ENCODE results near the gene DOCK2. TPM values are rescaled to one million over a fixed set of nuclear protein-coding genes. Genes with fewer than 3 reads are reported as not detected.

The DOCK2 gene
- total and polyA plus RNA-seq, 9 of the 15 experiments (the other 6 are each of a cell fraction or from before 2014, with no cell fraction given), result 4.5 to 42.6 (median 20.5) TPM

- ChIA-PET POLR2A (no interaction called here), CTCF (ENCODE audit: low intra/inter-chr PET ratio) (no interaction called here)
- in situ Hi-C loops (cut with MboI) (no loop called here), intact Hi-C loops (cut with micrococcal nuclease) (loop anchor here (10.0 kb wide), 1 partner anchor 179 kb away; the partner anchor contains the start of gene INSYN2B)
- no peak overlapping the region for H3K9ac ChIP-seq (ENCODE audit: insufficient read depth in 1 of 2, low read depth in 2 of 2, low read length in 2 of 2)
- no peak overlapping the region for H3K4me3 ChIP-seq
- ATAC-seq (peak; percentile 16; the same call in 2 of the 3 replicates), FAIRE-seq (peak; percentile 60), DNase-seq (ENCODE audit: extremely low read depth in 1 of 4, low spot score in 3 of 4) (peak; percentile 20 to 47 (median 41))
- H2AFZ ChIP-seq (ENCODE audit: low read depth, low read length), result no peak overlapping the region
- H3K36me3 ChIP-seq (ENCODE audit: control insufficient read depth, insufficient read depth, low read length), result no peaks in the 10 kb centered on the region
- H3K4me2 ChIP-seq (ENCODE audit: insufficient read depth, low read length), result no peak overlapping the region
- no peak overlapping the region for H3K27ac ChIP-seq (ENCODE audit: extremely low read depth, low read depth, low read length)
- no peaks in the 10 kb centered on the region; the same call in 1 of the 2 replicates for H4K20me1 ChIP-seq (replicated peaks; ENCODE audit: control insufficient read depth, insufficient read depth, low read length)
- no TSS peak for BruUV-seq (replicated peaks)
- WGBS (ENCODE audit: insufficient coverage, low coverage, missing lambda C conversion rate), result 11% methylated on average over 5 of the region's 5 CpGs
- peaks cover 0 to 16% of the 10 kb centered on the region in 2 experiments; a peak in 4 of 5 replicates for H3K4me1 ChIP-seq (replicated peaks in 1 of 2; ENCODE audit: control insufficient read depth in 2 of 2, insufficient read depth in 2 of 2, low read length in 2 of 2)
- no peaks in the 10 kb centered on the region for H3K79me2 ChIP-seq (ENCODE audit: control insufficient read depth, insufficient read depth, low read length)
- H3K9me3 ChIP-seq (replicated peaks; ENCODE audit: control insufficient read depth, insufficient read depth, low read depth, low read length), result no peaks in the 10 kb centered on the region
- no peaks in the 10 kb centered on the region for H3K9me1 ChIP-seq (ENCODE audit: control insufficient read depth, insufficient read depth, low read length)
- TF ChIP-seq CREB5 (CRISPR knock-in tag; IDR thresholded peaks at IDR 0.05), result no peak
- no peak for TF ChIP-seq NONO (IDR thresholded peaks at IDR 0.05; ENCODE audit: low read depth in 2 of 2, low read length in 1 of 2)
- TF ChIP-seq SMARCA5 (IDR thresholded peaks at IDR 0.05), result no peak
- TF ChIP-seq XRCC5 (IDR thresholded peaks at IDR 0.05; ENCODE audit: low read depth, low read length), result no peak
- TF ChIP-seq ZNF212 (CRISPR knock-in tag; IDR thresholded peaks at IDR 0.05), result no peak
- TF ChIP-seq NR2C1 (IDR thresholded peaks at IDR 0.05), result no peak
- no peak for TF ChIP-seq NR2C1 (tag; IDR thresholded peaks at IDR 0.05)
- no peak for TF ChIP-seq CREB3 (tag; conservative IDR thresholded peaks at IDR 0.05; ENCODE audit: low read depth)
- no peak for TF ChIP-seq ZNF644 (tag; IDR thresholded peaks at IDR 0.05; ENCODE audit: low read depth)
- no peak for TF ChIP-seq BCLAF1 (IDR thresholded peaks at IDR 0.05; ENCODE audit: borderline replicate concordance in 1 of 2, control insufficient read depth in 1 of 2, low read depth in 2 of 2, low read length in 1 of 2)
- peak; percentile 35; the same call in 1 of the 2 replicates for TF ChIP-seq CBFA2T3 (IDR thresholded peaks at IDR 0.05)
- TF ChIP-seq RCOR1 (IDR thresholded peaks at IDR 0.05; ENCODE audit: borderline replicate concordance in 1 of 2, low read depth in 2 of 2, low read length in 2 of 2), result no peak
- no peak for TF ChIP-seq ZNF436 (CRISPR knock-in tag; IDR thresholded peaks at IDR 0.05)
- peak; percentile 32; the same call in 1 of the 2 replicates for TF ChIP-seq KLF16 (IDR thresholded peaks at IDR 0.05)
- TF ChIP-seq EGR1 (conservative IDR thresholded peaks at IDR 0.05), result peak; percentile 79
- no peaks in the 10 kb centered on the region for H3K27me3 ChIP-seq (ENCODE audit: control insufficient read depth in 2 of 2, insufficient read depth in 2 of 2, low read length in 2 of 2)
Measured at GRCh38 chr5:169805527-169805934, 168.5 kb downstream of the DOCK2 start.

All from K562 (cell line).